Measurements from ENCODE around the gene EVA1B.

Gene EVA1B

DNA sequence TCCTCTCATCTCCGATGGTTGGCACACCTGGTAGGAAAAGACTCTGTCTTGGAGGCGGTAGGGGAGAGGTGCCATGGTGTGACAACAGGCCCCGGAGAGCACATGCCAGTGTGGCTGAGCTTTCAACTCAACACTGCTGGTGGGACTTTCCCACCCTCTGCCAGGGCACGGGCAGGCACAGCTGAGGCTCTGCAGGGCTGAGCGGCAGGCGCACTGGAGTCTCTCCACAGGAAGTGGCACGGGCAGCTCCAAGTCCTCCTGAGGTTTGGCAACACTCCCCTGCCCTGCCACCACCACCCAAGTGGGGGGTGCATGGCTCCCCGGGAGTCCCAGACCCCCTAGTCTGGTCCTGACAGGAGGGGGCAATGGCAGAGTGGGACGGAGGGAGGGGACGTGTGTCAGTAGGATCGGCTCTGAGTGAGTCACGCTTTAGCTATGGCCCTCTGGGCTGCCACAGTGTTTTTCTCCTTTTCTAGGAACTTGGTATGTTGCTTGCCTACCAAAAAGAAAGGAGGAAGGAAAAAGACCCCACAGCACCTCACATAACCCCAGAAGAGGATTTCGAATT is 27.3 kb upstream of the EVA1B start:
- no peak overlapping the region for H3K27ac ChIP-seq (ENCODE audit: low read length)

DNA sequence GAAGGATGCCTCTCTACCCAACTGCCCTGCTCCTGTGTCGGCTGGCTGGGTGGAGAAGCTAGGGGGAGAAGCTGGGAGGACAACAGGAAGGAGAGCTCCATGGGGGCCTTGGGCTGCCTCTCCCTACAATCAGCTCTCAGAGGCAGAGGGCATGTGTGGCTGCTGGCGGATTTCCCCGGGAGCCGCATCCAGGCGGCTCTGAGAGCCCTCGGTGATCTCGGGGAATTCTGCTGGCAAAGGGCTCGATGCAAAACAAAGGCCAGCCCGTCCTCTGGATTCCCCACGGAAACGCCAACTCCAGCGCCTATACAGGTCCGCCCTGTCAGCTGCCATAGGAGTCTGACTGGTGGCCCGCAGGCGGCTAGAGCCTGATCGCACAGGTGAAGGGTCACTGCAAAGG is 26.4 kb upstream of the EVA1B start:
- no peaks in the 10 kb centered on the region for H3K4me1 ChIP-seq (ENCODE audit: insufficient read depth, low read length)
- H4K20me1 ChIP-seq (ENCODE audit: insufficient read depth, low read length) = no peaks in the 10 kb centered on the region
- H2AFZ ChIP-seq (ENCODE audit: low read depth, low read length) = no peak overlapping the region
- H3K36me3 ChIP-seq (ENCODE audit: insufficient read depth, low read length) = peaks cover 61% of the 10 kb centered on the region
- DNase-seq (no peak), ATAC-seq (ENCODE audit: insufficient read depth, low read depth) (no peak)
- no peak overlapping the region for H3K27ac ChIP-seq (ENCODE audit: low read length)
- no peak for TF ChIP-seq EZH2 (IDR thresholded peaks at IDR 0.05; ENCODE audit: borderline replicate concordance, low read depth, low read length, severe bottlenecking)
- TF ChIP-seq, protein P1, sequence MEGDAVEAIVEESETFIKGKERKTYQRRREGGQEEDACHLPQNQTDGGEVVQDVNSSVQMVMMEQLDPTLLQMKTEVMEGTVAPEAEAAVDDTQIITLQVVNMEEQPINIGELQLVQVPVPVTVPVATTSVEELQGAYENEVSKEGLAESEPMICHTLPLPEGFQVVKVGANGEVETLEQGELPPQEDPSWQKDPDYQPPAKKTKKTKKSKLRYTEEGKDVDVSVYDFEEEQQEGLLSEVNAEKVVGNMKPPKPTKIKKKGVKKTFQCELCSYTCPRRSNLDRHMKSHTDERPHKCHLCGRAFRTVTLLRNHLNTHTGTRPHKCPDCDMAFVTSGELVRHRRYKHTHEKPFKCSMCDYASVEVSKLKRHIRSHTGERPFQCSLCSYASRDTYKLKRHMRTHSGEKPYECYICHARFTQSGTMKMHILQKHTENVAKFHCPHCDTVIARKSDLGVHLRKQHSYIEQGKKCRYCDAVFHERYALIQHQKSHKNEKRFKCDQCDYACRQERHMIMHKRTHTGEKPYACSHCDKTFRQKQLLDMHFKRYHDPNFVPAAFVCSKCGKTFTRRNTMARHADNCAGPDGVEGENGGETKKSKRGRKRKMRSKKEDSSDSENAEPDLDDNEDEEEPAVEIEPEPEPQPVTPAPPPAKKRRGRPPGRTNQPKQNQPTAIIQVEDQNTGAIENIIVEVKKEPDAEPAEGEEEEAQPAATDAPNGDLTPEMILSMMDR (IDR thresholded peaks at IDR 0.05; ENCODE audit: borderline replicate concordance, extremely low read depth, low read length, poor library complexity, severe bottlenecking) = no peak
- no peak overlapping the region for H3K9ac ChIP-seq (ENCODE audit: low read depth, low read length)
- H3K4me2 ChIP-seq (ENCODE audit: insufficient read depth, low read length) = no peak overlapping the region
- H3K4me3 ChIP-seq (ENCODE audit: low read depth in 1 of 2, low read length in 2 of 2) = no peak overlapping the region
- H3K27me3 ChIP-seq (ENCODE audit: insufficient read depth, low read length, poor library complexity) = no peaks in the 10 kb centered on the region
- no peaks in the 10 kb centered on the region for H3K9me3 ChIP-seq (ENCODE audit: insufficient read depth, low read length, severe bottlenecking)
- no peaks in the 10 kb centered on the region for H3K79me2 ChIP-seq (ENCODE audit: insufficient read depth, low read length)

More for the DNA sequence above, 27.3 kb upstream of the EVA1B start:
- Histone ChIP-seq H3K4me1 (ENCODE audit: insufficient read depth, low read length) (no peaks in the 10 kb centered on the region), H3K4me3 (ENCODE audit: low read depth in 1 of 2, low read length in 2 of 2) (no peak overlapping the region), H3K36me3 (ENCODE audit: insufficient read depth, low read length) (peaks cover 62% of the 10 kb centered on the region), H3K4me2 (ENCODE audit: insufficient read depth, low read length) (no peak overlapping the region), H3K9me3 (ENCODE audit: insufficient read depth, low read length, severe bottlenecking) (no peaks in the 10 kb centered on the region), H4K20me1 (ENCODE audit: insufficient read depth, low read length) (no peaks in the 10 kb centered on the region; the same call in 1 of the 2 replicates), H2AFZ (ENCODE audit: low read depth, low read length) (no peak overlapping the region), H3K9ac (ENCODE audit: low read depth, low read length) (no peak overlapping the region), H3K27me3 (ENCODE audit: insufficient read depth, low read length, poor library complexity) (no peaks in the 10 kb centered on the region), H3K79me2 (ENCODE audit: insufficient read depth, low read length) (no peaks in the 10 kb centered on the region)
- no peak for TF ChIP-seq EZH2 (IDR thresholded peaks at IDR 0.05; ENCODE audit: borderline replicate concordance, low read depth, low read length, severe bottlenecking)
- TF ChIP-seq, protein P1 (IDR thresholded peaks at IDR 0.05; ENCODE audit: borderline replicate concordance, extremely low read depth, low read length, poor library complexity, severe bottlenecking) = no peak
- ATAC-seq (ENCODE audit: insufficient read depth, low read depth) (peak; percentile 64), DNase-seq (peak; percentile 33)

DNA sequence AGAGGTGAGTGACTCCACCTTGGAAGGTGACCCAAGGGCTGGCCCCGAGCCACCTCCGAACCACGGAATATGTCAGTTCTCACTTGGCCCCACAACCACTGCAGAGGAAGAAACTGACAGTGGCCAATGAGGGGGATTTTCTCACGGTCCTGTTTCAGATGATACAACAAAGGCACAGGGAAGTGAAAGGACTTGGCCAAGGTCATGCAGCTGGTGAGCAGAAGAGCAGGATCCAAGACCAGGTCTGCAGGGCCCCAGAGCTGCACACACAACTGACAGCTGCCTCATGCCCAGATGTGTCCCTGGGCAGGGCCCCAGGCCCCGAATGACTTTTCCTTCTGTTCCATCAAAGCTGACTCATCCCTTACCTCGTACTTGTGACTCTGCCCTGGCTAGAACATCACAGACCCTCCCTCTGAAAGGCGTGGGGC is 25.8 kb upstream of the EVA1B start:
- Histone ChIP-seq H3K4me1 (ENCODE audit: insufficient read depth, low read length) (no peaks in the 10 kb centered on the region), H3K27me3 (ENCODE audit: insufficient read depth, low read length, poor library complexity) (no peaks in the 10 kb centered on the region), H3K4me2 (ENCODE audit: insufficient read depth, low read length) (no peak overlapping the region), H3K4me3 (ENCODE audit: low read depth in 1 of 2, low read length in 2 of 2) (no peak overlapping the region), H3K9ac (ENCODE audit: low read depth, low read length) (no peak overlapping the region), H3K27ac (ENCODE audit: low read length) (no peak overlapping the region), H2AFZ (ENCODE audit: low read depth, low read length) (no peak overlapping the region), H3K36me3 (ENCODE audit: insufficient read depth, low read length) (peaks cover 58% of the 10 kb centered on the region), H3K79me2 (ENCODE audit: insufficient read depth, low read length) (no peaks in the 10 kb centered on the region), H4K20me1 (ENCODE audit: insufficient read depth, low read length) (no peaks in the 10 kb centered on the region), H3K9me3 (ENCODE audit: insufficient read depth, low read length, severe bottlenecking) (no peaks in the 10 kb centered on the region)
- no peak for DNase-seq
- no peak for TF ChIP-seq EZH2 (IDR thresholded peaks at IDR 0.05; ENCODE audit: borderline replicate concordance, low read depth, low read length, severe bottlenecking)
- TF ChIP-seq, protein P1 (IDR thresholded peaks at IDR 0.05; ENCODE audit: borderline replicate concordance, extremely low read depth, low read length, poor library complexity, severe bottlenecking) = no peak
- no peak for ATAC-seq (ENCODE audit: insufficient read depth, low read depth)

All from DND-41 (cell line).